Measurements from ENCODE around the gene RNF144A. TPM values are rescaled to one million over a fixed set of nuclear protein-coding genes. Genes with fewer than 3 reads are reported as not detected.

RNF144A gene
- total and polyA plus RNA-seq, 7 donors: 2.4 to 15.6 (median 8.7) TPM

DNA sequence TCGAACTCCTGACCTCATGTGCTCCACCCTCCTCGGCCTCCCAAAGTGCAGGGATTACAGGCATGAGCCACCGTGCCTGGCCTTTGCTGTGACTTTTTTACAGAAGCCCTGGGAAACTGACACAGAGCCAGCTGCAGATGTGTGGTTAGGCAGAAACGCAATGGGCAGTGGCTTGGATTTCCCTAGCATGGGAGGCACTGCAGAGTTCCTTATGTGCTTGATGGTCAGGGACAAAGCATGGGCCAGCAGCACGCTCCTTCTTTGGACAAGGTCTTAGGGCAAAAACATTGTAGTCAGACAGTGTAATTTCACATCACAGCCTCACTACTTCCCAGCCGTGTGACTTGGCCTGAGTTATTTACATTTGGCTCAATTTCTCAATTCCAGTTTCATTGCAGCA lies 153.9 kb downstream of the RNF144A start:
- DNase-seq (no peak), ATAC-seq (no peak)
- H3K4me3 ChIP-seq: no peak overlapping the region
- H3K9me3 ChIP-seq: no peaks in the 10 kb centered on the region
- TF ChIP-seq, protein P1, sequence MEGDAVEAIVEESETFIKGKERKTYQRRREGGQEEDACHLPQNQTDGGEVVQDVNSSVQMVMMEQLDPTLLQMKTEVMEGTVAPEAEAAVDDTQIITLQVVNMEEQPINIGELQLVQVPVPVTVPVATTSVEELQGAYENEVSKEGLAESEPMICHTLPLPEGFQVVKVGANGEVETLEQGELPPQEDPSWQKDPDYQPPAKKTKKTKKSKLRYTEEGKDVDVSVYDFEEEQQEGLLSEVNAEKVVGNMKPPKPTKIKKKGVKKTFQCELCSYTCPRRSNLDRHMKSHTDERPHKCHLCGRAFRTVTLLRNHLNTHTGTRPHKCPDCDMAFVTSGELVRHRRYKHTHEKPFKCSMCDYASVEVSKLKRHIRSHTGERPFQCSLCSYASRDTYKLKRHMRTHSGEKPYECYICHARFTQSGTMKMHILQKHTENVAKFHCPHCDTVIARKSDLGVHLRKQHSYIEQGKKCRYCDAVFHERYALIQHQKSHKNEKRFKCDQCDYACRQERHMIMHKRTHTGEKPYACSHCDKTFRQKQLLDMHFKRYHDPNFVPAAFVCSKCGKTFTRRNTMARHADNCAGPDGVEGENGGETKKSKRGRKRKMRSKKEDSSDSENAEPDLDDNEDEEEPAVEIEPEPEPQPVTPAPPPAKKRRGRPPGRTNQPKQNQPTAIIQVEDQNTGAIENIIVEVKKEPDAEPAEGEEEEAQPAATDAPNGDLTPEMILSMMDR (IDR thresholded peaks at IDR 0.05): no peak
- WGBS, 3 donors: 67 to 75% (median 70%) methylated on average over 6 of the region's 6 CpGs
- H3K36me3 ChIP-seq (ENCODE audit: insufficient read depth in 1 of 2, low read depth in 1 of 2): peaks cover 0 to 2% of the 10 kb centered on the region in 2 donors
- no peaks in the 10 kb centered on the region for H3K4me1 ChIP-seq
- no peaks in the 10 kb centered on the region for H3K27me3 ChIP-seq (ENCODE audit: insufficient read depth in 3 of 3, low read length in 2 of 3)
- intact Hi-C loops (cut with DNase I): no loop called here
- H3K27ac ChIP-seq: no peak overlapping the region

GRCh38 chr2:7071916-7072556 lies 154.8 kb downstream of the RNF144A start:
- Histone ChIP-seq H3K27me3 (ENCODE audit: insufficient read depth in 3 of 3, low read length in 2 of 3) (no peaks in the 10 kb centered on the region), H3K36me3 (ENCODE audit: insufficient read depth in 1 of 2, low read depth in 1 of 2) (peaks cover 0 to 2% of the 10 kb centered on the region in 2 donors), H3K4me3 (no peak overlapping the region), H3K9me3 (no peaks in the 10 kb centered on the region), H3K4me1 (no peaks in the 10 kb centered on the region), H3K27ac (no peak overlapping the region)
- intact Hi-C loops (cut with DNase I): no loop called here
- TF ChIP-seq, protein P1 (IDR thresholded peaks at IDR 0.05): no peak
- DNase-seq (no peak), ATAC-seq (no peak)
- 85 to 88% (median 87%) methylated on average over 3 of the region's 3 CpGs for WGBS, 3 donors

GRCh38 chr2:7073901-7074300 lies 156.7 kb downstream of the RNF144A start:
- 82 to 84% (median 83%) methylated on average over 3 of the region's 3 CpGs for WGBS, 3 donors
- H3K4me1 ChIP-seq: no peaks in the 10 kb centered on the region
- intact Hi-C loops (cut with DNase I): no loop called here
- H3K27me3 ChIP-seq (ENCODE audit: insufficient read depth in 3 of 3, low read length in 2 of 3): no peaks in the 10 kb centered on the region
- TF ChIP-seq, protein P1 (IDR thresholded peaks at IDR 0.05): no peak
- ATAC-seq (no peak), DNase-seq (no peak)
- H3K4me3 ChIP-seq: no peak overlapping the region
- peaks cover 0 to 2% of the 10 kb centered on the region in 2 donors for H3K36me3 ChIP-seq (ENCODE audit: insufficient read depth in 1 of 2, low read depth in 1 of 2)
- no peaks in the 10 kb centered on the region for H3K9me3 ChIP-seq
- H3K27ac ChIP-seq: no peak overlapping the region

- H3K36me3 ChIP-seq (ENCODE audit: insufficient read depth in 1 of 2, low read depth in 1 of 2): peaks cover 0 to 2% of the 10 kb centered on the region in 2 donors
- intact Hi-C loops (cut with DNase I): no loop called here
- ATAC-seq (no peak), DNase-seq (no peak)
- WGBS, 3 donors: 96 to 100% (median 100%) methylated on average over 1 of the region's 1 CpG
- TF ChIP-seq, protein P1 (IDR thresholded peaks at IDR 0.05): no peak
- no peaks in the 10 kb centered on the region for H3K4me1 ChIP-seq
- H3K4me3 ChIP-seq: no peak overlapping the region
- H3K9me3 ChIP-seq: no peaks in the 10 kb centered on the region
- no peak overlapping the region for H3K27ac ChIP-seq
- H3K27me3 ChIP-seq (ENCODE audit: insufficient read depth in 3 of 3, low read length in 2 of 3): no peaks in the 10 kb centered on the region
Observed at GRCh38 chr2:7075834-7076233, 158.6 kb downstream of the RNF144A start.

All from psoas muscle (tissue), 8 donors.